GM13976 (cell line): Measurements from ENCODE around the gene CACTIN.

Experiments
- DNase-seq: peaks from one replicate; pipeline ENCODE4 v3.0.0; 2012; ENCODE audit warnings: low spot score
- in situ Hi-C: fragments of 300-500 bp; cut with MboI; formaldehyde crosslinking; loops from one replicate; pipeline ENCODE4 v1.12.0; 2022; ENCODE audit warnings: low sequenced_read_pairs, mixed read lengths, inconsistent platforms; ENCODE audit not compliant: unreplicated experiment
- TF ChIP-seq, protein P1 (sequence below): IDR thresholded peaks from 2 replicates; pipeline ENCODE4 v1.5.1; 2012; ENCODE audit warnings: borderline replicate concordance, mild to moderate bottlenecking; ENCODE audit not compliant: insufficient read depth; ENCODE audit errors: extremely low read depth, missing control alignments, control extremely low read depth

CACTIN gene

DNA sequence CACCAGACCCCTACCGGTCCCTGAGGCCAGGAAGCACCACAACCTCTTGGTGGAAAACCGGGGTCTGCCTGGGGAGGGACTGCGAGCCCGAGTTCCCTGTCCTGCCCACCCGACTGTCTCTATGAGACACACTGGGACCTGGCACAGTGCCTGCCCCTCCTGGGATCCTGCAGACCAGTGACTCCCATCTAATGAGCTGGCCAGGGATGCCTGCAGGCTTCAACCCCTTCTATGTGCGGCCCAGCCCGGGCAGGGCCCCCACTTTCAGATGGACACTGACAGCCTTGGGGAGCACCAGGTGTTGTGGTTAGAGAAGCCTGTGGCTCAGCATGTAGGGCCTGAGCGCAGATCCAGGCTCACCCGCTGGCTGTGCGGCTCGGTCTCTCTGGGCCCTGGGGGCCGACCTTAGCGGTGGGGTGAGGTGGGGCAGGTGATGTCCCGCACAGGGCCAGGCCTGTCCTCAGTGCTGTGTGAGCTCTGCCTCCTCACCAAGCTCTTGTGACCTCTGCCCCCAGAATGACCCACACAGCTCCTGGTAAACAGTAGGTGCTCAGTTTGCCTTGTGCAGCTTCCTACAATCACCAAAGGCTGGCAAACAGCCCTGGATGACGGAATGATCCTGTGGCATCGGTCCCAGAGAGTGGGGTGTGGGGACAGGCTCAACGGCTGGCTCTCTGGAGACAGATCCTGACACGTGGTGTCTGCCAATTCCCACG lies 17.9 kb upstream of the CACTIN start:
- in situ Hi-C loops, result no loop called here
- TF ChIP-seq, protein P1, sequence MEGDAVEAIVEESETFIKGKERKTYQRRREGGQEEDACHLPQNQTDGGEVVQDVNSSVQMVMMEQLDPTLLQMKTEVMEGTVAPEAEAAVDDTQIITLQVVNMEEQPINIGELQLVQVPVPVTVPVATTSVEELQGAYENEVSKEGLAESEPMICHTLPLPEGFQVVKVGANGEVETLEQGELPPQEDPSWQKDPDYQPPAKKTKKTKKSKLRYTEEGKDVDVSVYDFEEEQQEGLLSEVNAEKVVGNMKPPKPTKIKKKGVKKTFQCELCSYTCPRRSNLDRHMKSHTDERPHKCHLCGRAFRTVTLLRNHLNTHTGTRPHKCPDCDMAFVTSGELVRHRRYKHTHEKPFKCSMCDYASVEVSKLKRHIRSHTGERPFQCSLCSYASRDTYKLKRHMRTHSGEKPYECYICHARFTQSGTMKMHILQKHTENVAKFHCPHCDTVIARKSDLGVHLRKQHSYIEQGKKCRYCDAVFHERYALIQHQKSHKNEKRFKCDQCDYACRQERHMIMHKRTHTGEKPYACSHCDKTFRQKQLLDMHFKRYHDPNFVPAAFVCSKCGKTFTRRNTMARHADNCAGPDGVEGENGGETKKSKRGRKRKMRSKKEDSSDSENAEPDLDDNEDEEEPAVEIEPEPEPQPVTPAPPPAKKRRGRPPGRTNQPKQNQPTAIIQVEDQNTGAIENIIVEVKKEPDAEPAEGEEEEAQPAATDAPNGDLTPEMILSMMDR, result no peak
- no peak for DNase-seq

DNA sequence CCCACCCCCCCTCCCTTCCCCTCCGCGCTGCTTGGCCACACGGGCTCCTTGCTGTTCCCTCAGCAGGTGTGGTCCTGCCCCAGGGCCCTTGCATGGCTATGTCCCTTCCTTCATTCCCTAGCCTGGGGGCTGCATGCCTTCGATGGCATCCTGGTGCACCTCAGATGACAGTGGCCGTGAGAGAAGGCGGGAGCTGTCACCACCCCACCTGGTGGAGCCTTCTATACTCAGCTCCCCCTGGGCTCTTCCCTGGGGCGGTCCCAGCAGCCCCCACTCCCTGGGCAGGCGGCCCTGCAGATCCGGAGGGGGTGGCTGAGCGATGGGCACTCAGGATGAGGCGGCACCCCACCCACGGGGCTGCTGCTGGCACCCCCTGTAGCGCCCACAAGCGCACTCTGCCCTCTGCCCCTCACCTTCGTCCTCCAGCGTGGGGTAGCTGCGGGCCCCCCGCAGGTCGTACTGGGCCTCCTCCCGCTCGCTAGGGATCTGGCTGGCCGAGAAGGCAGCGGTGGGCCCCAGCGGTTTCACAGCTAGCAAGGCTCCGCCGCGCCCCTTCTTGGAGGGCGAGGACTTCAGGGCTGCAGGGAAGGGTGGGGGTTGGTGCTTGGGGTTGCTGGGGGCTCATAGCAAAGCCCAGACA lies 17.2 kb upstream of the CACTIN start:
- in situ Hi-C loops, result no loop called here
- no peak for DNase-seq
- TF ChIP-seq, protein P1, result no peak

DNA sequence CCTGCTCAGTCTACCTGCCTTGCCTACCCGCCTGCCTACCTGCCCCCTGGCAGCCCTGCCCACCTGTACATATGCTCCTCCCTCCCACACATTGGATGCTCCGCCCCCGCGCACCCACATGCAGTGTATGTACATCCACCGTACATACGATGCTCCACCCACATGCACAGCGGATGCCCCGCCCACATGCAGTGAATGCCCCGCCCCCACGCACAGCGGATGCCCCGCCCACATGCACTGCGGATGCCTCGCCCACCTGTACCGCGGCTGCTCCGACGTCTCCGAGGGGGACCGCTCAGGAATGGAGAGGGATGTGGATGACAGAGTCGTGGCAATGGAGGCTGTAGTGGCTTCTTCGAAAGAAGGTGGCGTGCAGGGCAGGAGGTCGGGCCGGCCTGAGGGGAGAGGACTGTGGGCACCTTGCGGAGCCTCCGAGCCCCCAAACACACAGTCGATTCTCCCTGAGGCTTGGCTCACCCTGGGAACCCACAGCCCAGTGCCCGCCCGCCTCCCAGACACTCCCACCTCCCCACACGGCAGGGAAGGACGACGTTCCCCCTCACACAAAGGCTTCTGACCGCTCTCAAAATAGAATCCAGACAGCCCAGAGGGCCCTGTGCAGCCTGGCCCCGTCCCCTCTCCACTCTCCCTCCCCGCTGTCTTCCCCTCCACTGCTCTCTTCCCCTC lies 16.5 kb upstream of the CACTIN start:
- in situ Hi-C loops, result no loop called here
- DNase-seq, result no peak

DNA sequence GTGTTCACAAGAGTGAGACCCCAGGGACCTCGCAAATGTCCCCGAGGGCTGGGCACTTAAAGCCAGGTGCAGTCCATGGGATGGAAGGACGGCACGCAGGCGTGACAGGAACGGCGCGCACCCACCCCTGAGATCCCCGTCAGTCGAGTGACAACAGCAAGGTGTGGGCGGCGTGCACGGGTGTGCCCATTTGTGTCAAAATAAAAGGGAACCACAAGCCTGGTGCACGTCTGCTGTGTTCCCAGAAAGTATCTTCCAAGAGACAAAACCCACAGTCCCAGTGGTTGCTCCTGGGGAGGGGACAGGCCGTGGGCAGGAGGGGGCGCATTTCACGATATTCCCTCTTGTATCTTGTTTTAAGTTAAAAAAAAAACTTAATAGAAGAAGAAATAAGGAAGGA lies 15.7 kb upstream of the CACTIN start:
- TF ChIP-seq, protein P1, result no peak
- in situ Hi-C loops, result no loop called here
- no peak for DNase-seq

More for the DNA sequence above, 16.5 kb upstream of the CACTIN start:
- TF ChIP-seq, protein P1, result no peak

DNA sequence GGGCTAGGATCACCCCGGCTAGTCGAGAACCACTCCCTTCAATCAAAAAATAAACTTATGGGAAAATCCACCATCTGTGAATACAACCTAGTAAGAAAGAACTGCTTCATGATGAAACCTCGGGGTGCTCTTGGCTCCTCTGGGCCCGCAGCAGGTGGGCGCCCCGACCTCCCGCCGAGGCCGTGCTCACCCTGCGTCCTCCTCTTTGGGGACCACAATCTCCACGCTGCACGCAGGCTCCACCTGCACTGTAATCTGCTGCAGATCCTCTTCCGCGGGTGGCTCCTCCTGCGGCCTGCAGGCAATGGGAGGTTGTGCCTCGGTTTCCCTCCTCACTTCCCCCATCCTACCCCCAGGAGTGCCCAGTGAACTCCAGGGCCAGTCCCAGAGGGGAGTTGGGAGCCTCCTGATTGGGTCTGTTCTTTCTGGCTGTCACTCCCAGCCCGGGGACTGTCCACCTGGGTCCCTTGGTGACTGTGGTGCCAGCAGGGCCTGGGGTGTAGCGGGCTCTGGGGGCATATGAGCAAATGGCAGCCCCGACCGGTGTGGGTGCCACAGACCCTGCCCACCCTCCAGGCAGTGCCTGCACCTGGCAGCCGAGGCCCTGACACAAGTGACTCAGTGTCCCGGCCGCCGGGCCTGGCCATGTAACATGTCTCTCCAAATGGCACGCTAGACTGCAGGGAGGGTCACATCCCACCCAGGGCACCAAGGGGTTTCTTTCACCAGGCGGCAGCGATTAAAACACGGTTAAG lies 15.1 kb upstream of the CACTIN start:
- in situ Hi-C loops, result no loop called here
- DNase-seq, result no peak
- TF ChIP-seq, protein P1, result no peak

DNA sequence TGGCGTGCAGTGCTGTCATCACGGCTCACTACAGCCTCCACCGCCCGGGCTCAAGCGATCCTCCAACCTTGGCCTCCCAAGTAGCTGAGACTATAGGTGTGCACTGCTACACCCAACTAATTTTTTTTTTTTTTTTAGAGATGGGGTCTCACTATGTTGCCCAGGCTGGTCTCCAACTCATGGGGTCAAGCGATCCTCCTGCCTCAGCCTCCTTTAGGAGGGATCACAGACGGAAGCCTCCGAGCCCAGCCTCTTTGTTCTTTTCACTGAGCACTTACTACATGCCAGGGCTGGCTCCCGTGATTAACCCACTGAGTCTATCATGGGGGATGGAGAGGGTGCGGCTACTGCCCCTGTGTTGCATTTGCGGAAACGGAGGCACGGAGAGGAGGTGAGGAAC lies 12.9 kb upstream of the CACTIN start:
- TF ChIP-seq, protein P1, result no peak
- in situ Hi-C loops, result no loop called here
- DNase-seq, result no peak
